ENCODE data around the gene TPRG1L.
"Not testable (repeated sequence)": the region's sequence is repeated elsewhere in the genome, so short reads cannot be mapped to it uniquely, and the experiment has no call there.

The TPRG1L gene

GRCh38 chr1:3622102-3622501, 2.7 kb upstream of the TPRG1L start:
- not testable (repeated sequence) for H3K36me3 ChIP-seq (ENCODE audit: insufficient read depth, low read length); H3K9ac ChIP-seq (ENCODE audit: low read depth, low read length); H3K9me3 ChIP-seq (ENCODE audit: control insufficient read depth, insufficient read depth, low read length); H3K4me1 ChIP-seq (ENCODE audit: insufficient read depth, low read length)

GRCh38 chr1:3623441-3624199, 1.2 kb upstream of the TPRG1L start:
- Histone ChIP-seq H3K36me3 (ENCODE audit: insufficient read depth, low read length) (no peaks in the 10 kb centered on the region), H3K9ac (ENCODE audit: low read depth, low read length) (peak overlapping the region; percentile 81; the same call in 1 of the 2 replicates), H3K4me1 (ENCODE audit: insufficient read depth, low read length) (no peaks in the 10 kb centered on the region; the same call in 1 of the 2 replicates), H3K9me3 (ENCODE audit: control insufficient read depth, insufficient read depth, low read length) (no peaks in the 10 kb centered on the region)

GRCh38 chr1:3625151-3625907, 514 bp downstream of the TPRG1L start:
- peak overlapping the region; percentile 47; the same call in 1 of the 2 replicates for H3K9ac ChIP-seq (ENCODE audit: low read depth, low read length)
- 0 out of 2 replicates have a peak, but pooled peaks cover 3% of the 10 kb centered on the region for H3K36me3 ChIP-seq (ENCODE audit: insufficient read depth, low read length)
- H3K4me1 ChIP-seq (ENCODE audit: insufficient read depth, low read length) = no peaks in the 10 kb centered on the region; the same call in 1 of the 2 replicates
- H3K9me3 ChIP-seq (ENCODE audit: control insufficient read depth, insufficient read depth, low read length) = no peaks in the 10 kb centered on the region

GRCh38 chr1:3626025-3626424, 1.2 kb downstream of the TPRG1L start:
- H3K9ac ChIP-seq (ENCODE audit: low read depth, low read length) = no peak overlapping the region
- peaks cover 2% of the 10 kb centered on the region; the same call in 1 of the 2 replicates for H3K4me1 ChIP-seq (ENCODE audit: insufficient read depth, low read length)
- no peaks in the 10 kb centered on the region for H3K9me3 ChIP-seq (ENCODE audit: control insufficient read depth, insufficient read depth, low read length)
- 0 out of 2 replicates have a peak, but pooled peaks cover 3% of the 10 kb centered on the region for H3K36me3 ChIP-seq (ENCODE audit: insufficient read depth, low read length)

GRCh38 chr1:3627515-3628253, 2.9 kb downstream of the TPRG1L start:
- Histone ChIP-seq H3K4me1 (ENCODE audit: insufficient read depth, low read length) (peaks cover 12% of the 10 kb centered on the region; the same call in 1 of the 2 replicates), H3K36me3 (ENCODE audit: insufficient read depth, low read length) (peaks cover 3% of the 10 kb centered on the region; the same call in 1 of the 2 replicates), H3K9me3 (ENCODE audit: control insufficient read depth, insufficient read depth, low read length) (no peaks in the 10 kb centered on the region), H3K9ac (ENCODE audit: low read depth, low read length) (no peak overlapping the region)

- Histone ChIP-seq H3K36me3 (ENCODE audit: insufficient read depth, low read length) (peaks cover 3% of the 10 kb centered on the region; the same call in 1 of the 2 replicates), H3K4me1 (ENCODE audit: insufficient read depth, low read length) (peaks cover 12% of the 10 kb centered on the region; the same call in 1 of the 2 replicates), H3K9ac (ENCODE audit: low read depth, low read length) (no peak overlapping the region), H3K9me3 (ENCODE audit: control insufficient read depth, insufficient read depth, low read length) (no peaks in the 10 kb centered on the region)
Observed at GRCh38 chr1:3628445-3628844, 3.6 kb downstream of the TPRG1L start.

GRCh38 chr1:3629561-3630160, 4.8 kb downstream of the TPRG1L start:
- Histone ChIP-seq H3K4me1 (ENCODE audit: insufficient read depth, low read length) (peaks cover 12% of the 10 kb centered on the region; the same call in 1 of the 2 replicates), H3K36me3 (ENCODE audit: insufficient read depth, low read length) (peaks cover 3% of the 10 kb centered on the region; the same call in 1 of the 2 replicates), H3K9me3 (ENCODE audit: control insufficient read depth, insufficient read depth, low read length) (no peaks in the 10 kb centered on the region), H3K9ac (ENCODE audit: low read depth, low read length) (no peak overlapping the region)

- H3K4me1 ChIP-seq (ENCODE audit: insufficient read depth, low read length) = peaks cover 12% of the 10 kb centered on the region; the same call in 1 of the 2 replicates
- peaks cover 3% of the 10 kb centered on the region; the same call in 1 of the 2 replicates for H3K36me3 ChIP-seq (ENCODE audit: insufficient read depth, low read length)
- H3K9me3 ChIP-seq (ENCODE audit: control insufficient read depth, insufficient read depth, low read length) = no peaks in the 10 kb centered on the region
- no peak overlapping the region for H3K9ac ChIP-seq (ENCODE audit: low read depth, low read length)
Observed at GRCh38 chr1:3630161-3630611, 5.4 kb downstream of the TPRG1L start.

- no peak overlapping the region for H3K9ac ChIP-seq (ENCODE audit: low read depth, low read length)
- H3K9me3 ChIP-seq (ENCODE audit: control insufficient read depth, insufficient read depth, low read length) = no peaks in the 10 kb centered on the region
- H3K36me3 ChIP-seq (ENCODE audit: insufficient read depth, low read length) = peaks cover 3% of the 10 kb centered on the region; the same call in 1 of the 2 replicates
- H3K4me1 ChIP-seq (ENCODE audit: insufficient read depth, low read length) = peaks cover 12% of the 10 kb centered on the region; the same call in 1 of the 2 replicates
Observed at GRCh38 chr1:3630914-3631313, 6.1 kb downstream of the TPRG1L start.

- H3K9ac ChIP-seq (ENCODE audit: low read depth, low read length) = 0 out of 2 replicates have a peak overlapping the region, but pooled peaks have one; percentile 1
- H3K4me1 ChIP-seq (ENCODE audit: insufficient read depth, low read length) = peaks cover 12% of the 10 kb centered on the region; the same call in 1 of the 2 replicates
- no peaks in the 10 kb centered on the region for H3K9me3 ChIP-seq (ENCODE audit: control insufficient read depth, insufficient read depth, low read length)
- peaks cover 3% of the 10 kb centered on the region; the same call in 1 of the 2 replicates for H3K36me3 ChIP-seq (ENCODE audit: insufficient read depth, low read length)
Observed at GRCh38 chr1:3631320-3632260, 6.8 kb downstream of the TPRG1L start.

GRCh38 chr1:3632298-3632697, 7.5 kb downstream of the TPRG1L start:
- no peaks in the 10 kb centered on the region for H3K9me3 ChIP-seq (ENCODE audit: control insufficient read depth, insufficient read depth, low read length)
- H3K9ac ChIP-seq (ENCODE audit: low read depth, low read length) = 0 out of 2 replicates have a peak overlapping the region, but pooled peaks have one; percentile 1
- peaks cover 3% of the 10 kb centered on the region; the same call in 1 of the 2 replicates for H3K36me3 ChIP-seq (ENCODE audit: insufficient read depth, low read length)
- H3K4me1 ChIP-seq (ENCODE audit: insufficient read depth, low read length) = peaks cover 12% of the 10 kb centered on the region; the same call in 1 of the 2 replicates

- H3K9ac ChIP-seq (ENCODE audit: low read depth, low read length) = no peak overlapping the region
- H3K9me3 ChIP-seq (ENCODE audit: control insufficient read depth, insufficient read depth, low read length) = no peaks in the 10 kb centered on the region
- H3K36me3 ChIP-seq (ENCODE audit: insufficient read depth, low read length) = peaks cover 3% of the 10 kb centered on the region; the same call in 1 of the 2 replicates
- H3K4me1 ChIP-seq (ENCODE audit: insufficient read depth, low read length) = peaks cover 12% of the 10 kb centered on the region; the same call in 1 of the 2 replicates
Observed at GRCh38 chr1:3632716-3633343, 8.0 kb downstream of the TPRG1L start.
